HAP-1 (cell line): ENCODE results near the gene TNP2.
"Not testable (repeated sequence)": the region's sequence is repeated elsewhere in the genome, so short reads cannot be mapped to it uniquely, and the experiment has no call there.

Experiments
- DNase-seq, 2 experiments: peaks; one replicate each; pipeline ENCODE4 v3.0.0-alpha.2; 2016 to 2020; ENCODE audit warnings: low spot score in 2 of 2
- H3K27me3 ChIP-seq: fragments of 250-450 bp; sonication (Bioruptor Pico); 2 replicates; pipeline ENCODE4 v1.5.1; 2020; ENCODE audit warnings: low read depth, mild to moderate bottlenecking, moderate library complexity
- H3K36me3 ChIP-seq: fragments of 250-450 bp; sonication (Bioruptor Pico); replicated peaks from 2 replicates; pipeline ENCODE4 v1.5.1; 2020; ENCODE audit warnings: mild to moderate bottlenecking
- H3K4me1 ChIP-seq: fragments of 250-450 bp; sonication (Bioruptor Pico); 2 replicates; pipeline ENCODE4 v1.5.1; 2020; ENCODE audit warnings: mild to moderate bottlenecking
- H3K4me3 ChIP-seq: fragments of 250-450 bp; sonication (Bioruptor Pico); 2 replicates; pipeline ENCODE4 v1.5.1; 2020; ENCODE audit warnings: mild to moderate bottlenecking, moderate library complexity
- H3K9me3 ChIP-seq: fragments of 250-450 bp; sonication (Bioruptor Pico); 2 replicates; pipeline ENCODE4 v1.5.1; 2020; ENCODE audit warnings: mild to moderate bottlenecking, moderate library complexity
- in situ Hi-C: fragments of 300-500 bp; cut with MboI; formaldehyde crosslinking; loops from 3 replicates; pipeline ENCODE4 v1.14.3; 2020; ENCODE audit warnings: low sequenced_read_pairs, inconsistent platforms, mixed read lengths

Gene TNP2

DNA sequence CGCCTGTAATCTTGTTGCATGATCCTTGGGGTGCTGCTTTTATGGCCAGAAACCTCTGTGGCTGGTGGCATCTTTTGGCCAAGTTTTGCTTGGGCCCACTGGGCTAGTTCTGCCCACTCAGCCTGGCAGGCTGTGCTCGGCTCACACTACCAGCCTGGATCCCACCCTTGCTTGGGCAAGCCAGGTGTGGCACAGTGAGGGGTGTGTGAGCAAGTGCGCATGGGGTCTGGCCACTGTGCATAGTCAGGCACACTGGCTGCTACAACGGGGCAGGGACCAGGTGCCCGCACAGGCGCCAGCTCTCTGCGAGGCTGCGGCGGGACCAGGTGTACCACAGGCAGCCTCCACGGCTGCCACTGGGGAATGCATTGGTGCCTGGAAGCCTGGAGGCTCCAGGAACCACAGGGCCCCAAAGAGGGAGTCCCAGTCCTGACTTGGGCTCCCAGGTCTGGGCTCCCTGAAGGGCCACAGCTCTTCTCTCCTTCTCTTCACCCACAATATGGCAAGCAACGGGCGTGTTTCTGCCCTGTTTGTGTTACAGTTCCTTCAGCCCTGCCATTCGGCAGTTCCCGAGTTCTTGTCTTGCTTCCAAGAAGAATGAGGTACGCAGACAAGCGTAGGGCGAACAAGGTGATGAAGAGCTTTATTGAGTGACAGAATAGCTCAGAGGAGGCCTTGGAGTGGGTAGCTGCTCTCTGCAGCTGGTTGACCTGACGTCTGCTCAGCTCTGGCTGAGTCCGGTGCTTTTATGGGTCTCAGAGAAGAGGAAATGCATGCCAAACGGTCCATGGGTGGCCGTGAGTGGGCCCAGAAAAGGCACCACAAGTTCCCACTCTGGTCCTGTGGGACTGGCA, 38.7 kb upstream of the TNP2 start:
- Histone ChIP-seq H3K36me3 (no peaks in the 10 kb centered on the region), H3K4me3 (no peak overlapping the region), H3K4me1 (peaks cover 9% of the 10 kb centered on the region), H3K27me3 (no peaks in the 10 kb centered on the region), H3K9me3 (no peaks in the 10 kb centered on the region)
- no peak for DNase-seq
- in situ Hi-C loops, result no loop called here

DNA sequence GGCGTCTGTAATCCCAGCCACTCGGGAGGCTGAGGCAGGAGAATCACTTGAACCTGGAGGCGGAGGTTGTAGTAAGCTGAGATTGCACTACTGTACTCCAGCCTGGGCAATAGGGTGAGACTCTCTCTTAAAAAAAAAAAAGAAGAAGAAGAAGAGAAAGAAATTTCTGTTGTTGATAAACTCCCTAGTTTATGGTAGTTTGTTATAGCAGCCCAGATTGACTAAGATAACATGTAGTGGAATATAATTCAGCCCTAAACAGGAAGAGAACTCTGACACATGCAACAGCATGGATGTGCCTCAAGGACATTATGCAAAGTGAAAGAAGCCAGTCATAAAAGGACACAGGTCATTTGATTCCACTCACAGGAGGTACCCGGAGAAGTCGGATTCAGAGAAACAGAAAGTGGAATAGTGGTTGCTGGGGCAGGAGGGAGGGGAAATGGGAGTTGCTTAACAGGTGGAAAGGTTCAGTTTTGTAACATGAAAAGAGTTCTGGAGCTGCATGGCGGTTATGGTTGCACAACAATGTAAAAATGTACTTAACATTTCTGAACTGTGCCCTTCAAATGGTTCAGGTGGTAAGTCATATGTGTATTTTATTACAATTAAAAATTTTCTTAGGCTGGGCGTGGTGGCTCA, 38.0 kb upstream of the TNP2 start:
- in situ Hi-C loops, result no loop called here
- no peaks in the 10 kb centered on the region for H3K27me3 ChIP-seq
- H3K36me3 ChIP-seq, result no peaks in the 10 kb centered on the region
- H3K9me3 ChIP-seq, result no peaks in the 10 kb centered on the region
- no peak overlapping the region for H3K4me3 ChIP-seq
- peaks cover 3% of the 10 kb centered on the region; the same call in 1 of the 2 replicates for H3K4me1 ChIP-seq
- DNase-seq, result no peak

DNA sequence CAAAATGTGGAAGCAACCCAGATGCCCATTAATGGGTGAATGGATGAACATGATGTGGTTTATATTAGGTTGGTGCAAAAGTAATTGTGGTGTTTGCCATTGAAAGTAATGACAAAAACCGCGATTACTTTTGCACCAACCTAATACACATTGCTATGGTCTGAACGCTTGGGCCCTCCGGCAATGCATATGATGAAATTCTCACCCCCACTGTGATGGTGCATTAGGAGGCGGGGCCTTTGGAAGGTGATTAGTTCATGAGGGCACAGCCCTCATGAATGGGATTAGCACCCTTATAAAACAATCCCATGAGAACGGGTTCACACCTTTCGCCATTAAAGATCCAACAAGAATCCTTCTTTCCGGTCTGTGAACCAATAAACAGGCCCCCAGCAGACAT, 37.3 kb upstream of the TNP2 start:
- Histone ChIP-seq H3K4me1 (peaks cover 3% of the 10 kb centered on the region; the same call in 1 of the 2 replicates), H3K9me3 (no peaks in the 10 kb centered on the region), H3K4me3 (no peak overlapping the region), H3K36me3 (no peaks in the 10 kb centered on the region), H3K27me3 (no peaks in the 10 kb centered on the region)
- in situ Hi-C loops, result no loop called here
- no peak for DNase-seq

DNA sequence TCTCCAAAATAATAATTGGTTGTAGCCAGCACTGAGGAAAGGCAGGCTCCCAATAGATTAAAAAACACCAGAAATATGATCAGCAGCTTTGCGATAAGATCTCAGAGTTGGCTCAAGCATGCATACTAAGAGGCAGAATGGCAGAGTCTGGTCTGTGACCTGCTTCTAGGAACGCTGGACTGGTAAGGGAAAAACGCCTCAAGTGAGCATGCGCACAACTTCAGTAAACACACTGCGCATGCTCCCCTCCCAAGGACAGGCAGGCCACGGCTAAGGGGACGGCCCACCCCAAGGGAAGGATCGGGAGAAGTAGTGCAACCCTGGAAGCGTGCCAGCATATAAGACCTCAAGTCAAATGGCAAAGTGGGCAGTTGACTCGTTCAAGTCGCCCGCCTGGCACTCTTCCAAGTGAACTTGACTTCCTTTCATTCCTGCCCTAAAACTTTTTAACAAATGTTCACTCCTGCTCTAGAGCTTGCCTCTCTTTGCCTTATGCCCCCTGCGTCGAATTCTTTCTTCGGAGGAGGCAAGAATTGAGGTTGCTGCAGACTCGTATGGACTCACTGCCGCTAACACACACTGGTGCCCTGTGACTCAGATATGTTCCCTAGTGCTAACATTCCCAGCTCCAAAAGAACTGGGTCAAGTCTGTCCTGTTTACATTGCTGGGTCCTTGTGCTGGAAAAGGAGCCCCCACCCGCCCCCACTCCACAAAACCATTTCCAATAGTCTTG, 34.4 kb upstream of the TNP2 start:
- Histone ChIP-seq H3K4me3 (no peak overlapping the region), H3K36me3 (no peaks in the 10 kb centered on the region), H3K27me3 (no peaks in the 10 kb centered on the region), H3K9me3 (no peaks in the 10 kb centered on the region), H3K4me1 (peaks cover 4% of the 10 kb centered on the region)
- no peak for DNase-seq
- in situ Hi-C loops, result no loop called here

- DNase-seq, result no peak
- in situ Hi-C loops, result no loop called here
Measured at GRCh38 chr16:11302977-11303376, 33.9 kb upstream of the TNP2 start.

DNA sequence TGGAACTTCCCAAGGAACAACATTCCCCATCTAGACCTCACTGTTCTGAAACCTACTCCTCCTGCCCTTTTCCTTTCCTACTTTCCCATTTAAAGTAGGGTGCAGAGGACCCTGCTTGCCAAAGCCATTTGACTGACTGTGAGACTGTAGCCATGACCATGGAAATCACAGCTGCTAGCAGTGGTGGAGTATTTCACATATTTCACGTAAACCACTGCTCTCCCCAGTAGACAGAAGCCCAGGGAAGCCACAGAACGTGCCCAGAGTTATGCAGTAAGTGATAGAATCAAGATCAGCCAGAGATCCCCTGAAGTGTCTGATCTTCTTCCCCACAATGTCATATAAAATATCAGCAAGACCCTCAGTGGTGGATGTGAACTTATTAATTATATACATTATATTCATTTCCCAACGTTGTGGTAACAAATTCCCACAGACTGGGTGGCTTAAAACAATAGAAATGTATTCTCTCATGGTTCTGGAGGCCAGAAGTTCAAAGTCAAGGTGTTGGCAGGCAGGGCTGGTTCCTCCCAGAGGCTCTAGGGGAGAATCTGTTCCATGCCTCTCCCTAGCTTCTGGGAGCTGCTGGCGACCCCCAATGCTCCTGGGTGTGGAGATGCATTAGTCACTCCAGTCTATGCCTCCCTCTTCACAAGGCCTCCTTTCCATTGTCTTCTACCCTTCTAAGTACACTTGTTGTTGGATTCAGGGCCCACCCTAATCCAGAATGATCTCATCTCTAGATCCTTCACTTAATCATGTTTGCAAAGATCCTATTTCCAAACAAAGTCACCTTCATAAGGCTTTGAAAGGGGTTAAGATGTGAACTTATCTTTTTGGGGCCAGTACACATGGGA, 32.7 kb upstream of the TNP2 start:
- Histone ChIP-seq H3K27me3 (no peaks in the 10 kb centered on the region), H3K4me1 (peaks cover 5% of the 10 kb centered on the region), H3K4me3 (no peak overlapping the region), H3K9me3 (no peaks in the 10 kb centered on the region), H3K36me3 (no peaks in the 10 kb centered on the region)
- DNase-seq, result no peak
- in situ Hi-C loops, result no loop called here

More at GRCh38 chr16:11302977-11303376, 33.9 kb upstream of the TNP2 start:
- H3K36me3 ChIP-seq, result no peaks in the 10 kb centered on the region
- no peak overlapping the region for H3K4me3 ChIP-seq
- no peaks in the 10 kb centered on the region for H3K27me3 ChIP-seq
- H3K4me1 ChIP-seq, result peaks cover 5% of the 10 kb centered on the region
- no peaks in the 10 kb centered on the region for H3K9me3 ChIP-seq

DNA sequence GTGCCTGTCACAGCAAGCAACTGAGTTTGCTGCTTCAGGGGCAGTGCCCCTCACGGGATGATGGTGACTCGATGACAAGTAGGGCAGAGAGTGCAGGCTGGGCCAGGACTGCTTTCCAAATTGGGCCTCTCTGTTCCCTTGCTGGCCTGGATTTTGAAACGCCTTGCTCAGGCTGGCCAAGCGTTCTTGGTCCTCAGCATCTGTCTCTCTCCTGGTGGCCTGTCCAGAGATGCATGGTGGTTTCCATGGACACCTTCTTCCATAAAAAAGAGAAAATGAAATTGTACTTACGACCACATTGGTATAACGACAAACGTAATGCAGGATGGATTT, 31.4 kb upstream of the TNP2 start:
- in situ Hi-C loops, result no loop called here
- Histone ChIP-seq H3K9me3 (no peaks in the 10 kb centered on the region), H3K36me3 (no peaks in the 10 kb centered on the region), H3K27me3 (no peaks in the 10 kb centered on the region), H3K4me1 (peaks cover 5% of the 10 kb centered on the region), H3K4me3 (no peak overlapping the region)
- no peak for DNase-seq

GRCh38 chr16:11299865-11300559, 30.9 kb upstream of the TNP2 start:
- Histone ChIP-seq H3K27me3 (no peaks in the 10 kb centered on the region), H3K4me3 (no peak overlapping the region), H3K36me3 (no peaks in the 10 kb centered on the region), H3K4me1 (peaks cover 5% of the 10 kb centered on the region), H3K9me3 (no peaks in the 10 kb centered on the region)
- no peak for DNase-seq
- in situ Hi-C loops, result no loop called here

DNA sequence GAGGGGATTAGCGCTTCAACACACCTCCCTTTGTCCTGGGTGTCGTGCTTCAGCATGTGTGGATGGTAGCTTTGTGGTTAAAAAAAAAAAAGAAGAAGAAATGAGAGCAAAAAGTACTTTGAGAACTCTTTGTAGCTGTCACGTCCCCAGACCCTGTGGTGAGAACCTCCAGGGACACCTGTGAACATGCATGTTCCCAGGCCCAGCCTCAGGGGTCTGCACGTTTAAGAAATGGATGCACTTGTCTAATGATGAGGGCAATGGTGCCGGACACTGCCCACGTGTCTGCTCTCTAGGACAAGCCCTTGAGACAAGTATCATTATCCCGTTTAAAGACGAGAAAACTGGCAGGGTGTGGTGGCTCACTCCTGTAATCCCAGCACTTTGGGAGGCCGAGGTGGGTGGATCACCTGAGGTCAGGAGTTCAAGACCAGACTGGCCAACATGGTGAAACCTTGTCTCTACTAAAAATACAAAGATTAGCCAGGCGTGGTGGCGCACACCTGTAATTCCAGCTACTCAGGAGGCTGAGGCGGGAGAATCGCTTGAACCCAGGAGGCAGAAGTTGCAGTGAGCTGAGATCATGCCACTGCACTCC, 29.9 kb upstream of the TNP2 start:
- in situ Hi-C loops, H3K4me3 ChIP-seq, H3K4me1 ChIP-seq, H3K27me3 ChIP-seq, H3K36me3 ChIP-seq, H3K9me3 ChIP-seq: not testable (repeated sequence)
- DNase-seq, result peak in 1 of 2 experiments; percentile 36

GRCh38 chr16:11298143-11298900, 29.2 kb upstream of the TNP2 start:
- peaks cover 5% of the 10 kb centered on the region for H3K4me1 ChIP-seq
- no peak for DNase-seq
- H3K36me3 ChIP-seq, result no peaks in the 10 kb centered on the region
- H3K4me3 ChIP-seq, result no peak overlapping the region
- H3K27me3 ChIP-seq, result no peaks in the 10 kb centered on the region
- H3K9me3 ChIP-seq, result no peaks in the 10 kb centered on the region
- in situ Hi-C loops, result no loop called here

DNA sequence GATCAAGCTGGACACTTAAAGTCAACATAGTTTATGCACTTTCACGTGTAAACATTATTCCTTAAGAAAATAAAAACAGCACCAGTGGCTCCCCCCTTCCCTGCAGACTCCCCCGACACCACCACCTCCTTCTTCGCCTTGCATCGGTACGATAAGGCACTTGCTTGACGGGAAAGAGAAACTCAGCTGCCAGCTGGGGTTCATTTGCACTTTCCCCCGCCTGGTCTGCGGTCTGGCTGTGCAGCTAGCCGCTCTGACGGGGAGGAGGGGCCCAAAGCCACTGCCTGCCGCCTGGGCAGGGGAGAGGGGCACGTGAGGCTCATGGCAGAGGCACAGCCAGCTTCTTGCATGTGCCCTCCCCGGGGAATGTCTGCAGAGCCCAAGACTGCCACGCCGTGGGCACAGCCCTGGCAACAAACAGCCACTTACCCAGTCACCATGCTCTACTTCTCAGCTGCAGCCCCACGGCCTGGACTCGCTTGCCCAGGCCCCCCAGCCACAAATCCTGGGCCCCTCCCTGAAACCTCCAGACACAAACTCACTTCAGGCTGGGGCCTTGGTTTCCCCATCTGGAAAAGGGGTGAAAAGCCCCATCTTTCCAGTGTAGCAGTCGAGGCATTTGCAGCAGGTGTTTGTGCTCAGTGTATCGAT, 28.5 kb upstream of the TNP2 start:
- Histone ChIP-seq H3K4me1 (peaks cover 5% of the 10 kb centered on the region), H3K9me3 (no peaks in the 10 kb centered on the region), H3K4me3 (no peak overlapping the region), H3K36me3 (no peaks in the 10 kb centered on the region), H3K27me3 (no peaks in the 10 kb centered on the region)
- DNase-seq, result peak in 1 of 2 experiments; percentile 25
- in situ Hi-C loops, result no loop called here
